ENCODE measurements around the gene TFPI2. TPM values are rescaled to one million over a fixed set of nuclear protein-coding genes. Genes with fewer than 3 reads are reported as not detected.
"Not testable (repeated sequence)": the region's sequence is repeated elsewhere in the genome, so short reads cannot be mapped to it uniquely, and the experiment has no call there.

Gene TFPI2
- total and polyA plus RNA-seq, 10 donors: 0.92 to 6.3 (median 1.5) TPM

GRCh38 chr7:93914581-93915066 lies 24.1 kb upstream of the TFPI2 start:
- WGBS, 5 donors: 58 to 74% (median 64%) methylated on average over 7 of the region's 7 CpGs
- no peak overlapping the region for H3K4me3 ChIP-seq

DNA sequence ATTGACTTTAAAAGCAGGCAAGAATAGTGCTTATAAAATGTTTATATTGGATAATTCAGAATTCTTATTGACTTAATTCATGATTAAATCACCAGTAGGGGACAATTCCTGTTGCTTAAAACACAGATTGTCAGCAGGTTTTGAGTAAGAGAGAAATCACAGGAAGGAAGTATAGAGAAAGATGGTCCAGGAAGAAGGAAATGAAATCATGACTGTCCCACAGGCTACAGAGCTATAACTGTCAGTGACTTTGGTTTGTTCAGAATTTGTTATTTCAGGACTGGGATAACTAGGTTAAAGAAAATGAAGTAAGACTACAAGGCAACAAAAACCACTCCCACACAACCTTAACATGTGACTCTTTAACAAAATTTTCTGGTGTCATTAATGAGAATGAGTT lies 22.6 kb upstream of the TFPI2 start:
- intact Hi-C loops (cut with DNase I; ENCODE audit: low total_unique reads): no loop called here
- H3K4me1 ChIP-seq: no peaks in the 10 kb centered on the region
- no peak for DNase-seq
- peaks cover 0 to 3% (median 0%) of the 10 kb centered on the region in 7 donors for H3K27me3 ChIP-seq (replicated peaks in 1 of 7)
- no peak overlapping the region for H3K27ac ChIP-seq
- no peaks in the 10 kb centered on the region for H3K9me3 ChIP-seq
- H3K36me3 ChIP-seq: no peaks in the 10 kb centered on the region
- no peak for TF ChIP-seq POLR2A (IDR thresholded peaks at IDR 0.05)
- TF ChIP-seq, protein P1, sequence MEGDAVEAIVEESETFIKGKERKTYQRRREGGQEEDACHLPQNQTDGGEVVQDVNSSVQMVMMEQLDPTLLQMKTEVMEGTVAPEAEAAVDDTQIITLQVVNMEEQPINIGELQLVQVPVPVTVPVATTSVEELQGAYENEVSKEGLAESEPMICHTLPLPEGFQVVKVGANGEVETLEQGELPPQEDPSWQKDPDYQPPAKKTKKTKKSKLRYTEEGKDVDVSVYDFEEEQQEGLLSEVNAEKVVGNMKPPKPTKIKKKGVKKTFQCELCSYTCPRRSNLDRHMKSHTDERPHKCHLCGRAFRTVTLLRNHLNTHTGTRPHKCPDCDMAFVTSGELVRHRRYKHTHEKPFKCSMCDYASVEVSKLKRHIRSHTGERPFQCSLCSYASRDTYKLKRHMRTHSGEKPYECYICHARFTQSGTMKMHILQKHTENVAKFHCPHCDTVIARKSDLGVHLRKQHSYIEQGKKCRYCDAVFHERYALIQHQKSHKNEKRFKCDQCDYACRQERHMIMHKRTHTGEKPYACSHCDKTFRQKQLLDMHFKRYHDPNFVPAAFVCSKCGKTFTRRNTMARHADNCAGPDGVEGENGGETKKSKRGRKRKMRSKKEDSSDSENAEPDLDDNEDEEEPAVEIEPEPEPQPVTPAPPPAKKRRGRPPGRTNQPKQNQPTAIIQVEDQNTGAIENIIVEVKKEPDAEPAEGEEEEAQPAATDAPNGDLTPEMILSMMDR (IDR thresholded peaks at IDR 0.05 in 8 of 11, conservative IDR thresholded peaks at IDR 0.05 in 3 of 11): no peak
- TF ChIP-seq POLR2AphosphoS5 (IDR thresholded peaks at IDR 0.05): no peak
- H3K4me3 ChIP-seq: no peak overlapping the region

More at GRCh38 chr7:93914581-93915066, 24.1 kb upstream of the TFPI2 start:
- H3K27ac ChIP-seq: no peak overlapping the region
- no peaks in the 10 kb centered on the region for H3K4me1 ChIP-seq
- intact Hi-C loops (cut with DNase I; ENCODE audit: low total_unique reads): no loop called here
- DNase-seq: no peak
- H3K9me3 ChIP-seq: no peaks in the 10 kb centered on the region
- TF ChIP-seq POLR2AphosphoS5 (IDR thresholded peaks at IDR 0.05) (no peak), POLR2A (IDR thresholded peaks at IDR 0.05) (no peak)
- TF ChIP-seq, protein P1 (IDR thresholded peaks at IDR 0.05 in 8 of 11, conservative IDR thresholded peaks at IDR 0.05 in 3 of 11): no peak
- no peaks in the 10 kb centered on the region for H3K36me3 ChIP-seq
- H3K27me3 ChIP-seq (replicated peaks in 1 of 7): peaks cover 0 to 3% (median 0%) of the 10 kb centered on the region in 7 donors

- intact Hi-C loops (cut with DNase I; ENCODE audit: low total_unique reads); H3K27ac ChIP-seq; H3K36me3 ChIP-seq; H3K27me3 ChIP-seq (replicated peaks in 1 of 7); H3K4me1 ChIP-seq; H3K4me3 ChIP-seq; H3K9me3 ChIP-seq; DNase-seq: not testable (repeated sequence)
Observed at GRCh38 chr7:93911661-93912060, 21.1 kb upstream of the TFPI2 start.

GRCh38 chr7:93911242-93911641 lies 20.7 kb upstream of the TFPI2 start:
- H3K27me3 ChIP-seq (replicated peaks in 1 of 7); H3K27ac ChIP-seq; H3K9me3 ChIP-seq; H3K4me1 ChIP-seq; H3K36me3 ChIP-seq; intact Hi-C loops (cut with DNase I; ENCODE audit: low total_unique reads); DNase-seq; H3K4me3 ChIP-seq: not testable (repeated sequence)
- WGBS, 5 donors: 57 to 92% (median 69%) methylated on average over 2 to 3 of the region's 3 CpGs

DNA sequence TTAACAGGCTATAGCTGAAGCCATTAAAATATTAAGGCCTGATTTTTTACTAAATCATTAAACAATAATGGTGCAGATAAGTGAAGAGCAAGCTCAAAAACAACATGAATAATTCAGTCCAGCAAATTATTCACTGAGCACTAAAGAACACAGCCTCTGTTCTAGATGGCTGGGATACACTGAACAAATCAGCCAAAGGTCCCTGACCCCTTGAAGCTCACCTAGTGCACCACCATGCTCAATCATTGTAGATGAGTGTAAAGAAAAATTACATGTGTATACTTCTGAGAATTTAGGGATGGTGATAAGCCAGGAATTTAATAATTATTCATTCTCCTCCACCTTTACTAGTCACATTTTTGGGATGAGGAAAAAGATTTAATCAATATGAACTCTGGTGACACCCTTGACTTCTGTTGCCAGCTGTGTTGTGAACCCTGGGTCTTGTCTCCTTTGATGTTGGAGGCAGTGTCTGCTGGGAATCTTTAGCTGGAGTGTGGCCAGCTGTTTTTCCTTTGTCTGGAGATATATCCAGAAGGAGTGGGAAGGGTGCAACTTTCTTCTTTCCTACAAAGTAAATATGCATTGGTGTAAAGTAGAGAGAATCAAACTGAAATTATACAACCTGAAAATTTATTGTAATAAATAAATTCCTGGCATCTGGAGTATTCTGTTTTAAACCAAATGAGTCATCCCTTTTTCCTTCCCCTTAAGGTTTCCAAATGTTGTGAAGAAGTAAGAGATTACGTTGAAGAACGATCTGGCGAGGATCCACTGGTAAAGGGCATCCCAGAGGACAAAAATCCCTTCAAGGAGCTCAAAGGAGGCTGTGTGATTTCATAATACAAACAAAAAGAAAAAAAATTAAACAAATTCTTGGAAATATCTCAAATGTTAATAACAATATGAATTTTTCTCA lies 19.8 kb upstream of the TFPI2 start:
- DNase-seq: no peak
- no peaks in the 10 kb centered on the region for H3K27me3 ChIP-seq (replicated peaks in 1 of 7)
- no peaks in the 10 kb centered on the region for H3K9me3 ChIP-seq
- H3K4me1 ChIP-seq: no peaks in the 10 kb centered on the region
- no peaks in the 10 kb centered on the region for H3K36me3 ChIP-seq
- WGBS, 5 donors: 46 to 69% (median 60%) methylated on average over 3 of the region's 3 CpGs
- TF ChIP-seq POLR2AphosphoS5 (IDR thresholded peaks at IDR 0.05) (no peak), POLR2A (IDR thresholded peaks at IDR 0.05) (no peak)
- TF ChIP-seq, protein P1 (IDR thresholded peaks at IDR 0.05 in 8 of 11, conservative IDR thresholded peaks at IDR 0.05 in 3 of 11): no peak
- no peak overlapping the region for H3K4me3 ChIP-seq
- intact Hi-C loops (cut with DNase I; ENCODE audit: low total_unique reads): no loop called here
- H3K27ac ChIP-seq: no peak overlapping the region

All from spleen (tissue), 11 donors.